G401.6 (cell line): ENCODE results near the gene OSBP2.

ENCODE experiments used
- FAIRE-seq: peaks from 2 replicates; lab custom pipeline; 2012; peaks lifted over from hg19 to GRCh38; lab: Jason Lieb, UNC

Gene OSBP2

DNA sequence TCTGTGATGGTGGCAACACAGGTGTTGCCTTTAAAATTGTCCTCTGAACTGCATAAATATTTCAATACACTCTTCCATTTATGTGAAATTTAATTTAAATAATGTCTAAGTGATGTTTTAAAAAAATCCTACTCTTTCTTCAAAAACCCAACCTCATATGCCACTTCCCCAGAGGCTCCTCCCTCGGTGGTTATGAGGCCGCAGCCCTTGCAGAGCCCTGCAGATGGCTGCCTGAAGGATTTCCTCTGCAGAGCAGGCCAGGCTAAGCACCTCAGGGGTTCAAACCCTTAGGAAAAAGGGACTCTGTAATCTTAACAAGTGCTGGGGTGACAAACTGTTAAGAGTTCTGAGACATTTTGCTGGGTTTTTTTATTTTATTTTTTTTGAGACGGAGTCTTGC, 248.7 kb downstream of the OSBP2 start:
- no peak for FAIRE-seq

DNA sequence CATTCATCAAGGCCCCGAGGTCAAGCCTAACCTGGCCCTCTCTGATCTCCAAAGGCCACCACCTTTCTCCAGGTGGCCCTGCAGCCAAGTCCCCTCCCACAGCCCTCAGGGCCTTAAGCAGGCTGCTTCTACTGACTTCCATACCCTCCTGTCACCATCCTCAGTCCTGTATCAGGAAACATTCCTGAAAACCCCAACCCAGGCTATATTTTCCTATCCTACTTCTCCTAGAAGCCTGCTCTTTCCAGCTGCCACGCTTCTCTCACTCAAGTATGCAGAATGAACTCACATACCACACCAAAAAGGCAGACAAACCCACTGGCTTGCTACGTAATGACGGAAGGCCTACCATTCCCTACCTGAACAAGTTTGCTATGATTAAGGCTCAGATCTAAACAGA, 250.3 kb downstream of the OSBP2 start:
- FAIRE-seq: no peak

DNA sequence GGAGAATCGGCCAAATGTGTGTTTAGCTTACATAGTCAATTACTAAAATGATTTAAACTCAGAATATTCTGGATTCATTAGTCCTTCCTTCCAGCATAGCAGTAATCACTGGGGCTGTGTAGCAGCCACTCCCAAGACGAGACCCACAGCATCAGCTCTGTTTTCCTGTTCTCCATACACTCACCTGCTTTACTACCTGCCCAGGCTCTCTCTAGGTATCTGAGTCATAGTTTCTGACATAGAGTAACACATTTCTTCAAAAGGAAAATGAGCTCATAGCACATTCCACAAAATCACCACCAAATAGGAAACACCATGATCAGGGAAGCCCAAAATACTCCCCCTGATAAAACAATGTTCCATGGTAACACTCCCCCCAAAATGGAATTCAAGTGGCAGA, 251.0 kb downstream of the OSBP2 start:
- FAIRE-seq: no peak

DNA sequence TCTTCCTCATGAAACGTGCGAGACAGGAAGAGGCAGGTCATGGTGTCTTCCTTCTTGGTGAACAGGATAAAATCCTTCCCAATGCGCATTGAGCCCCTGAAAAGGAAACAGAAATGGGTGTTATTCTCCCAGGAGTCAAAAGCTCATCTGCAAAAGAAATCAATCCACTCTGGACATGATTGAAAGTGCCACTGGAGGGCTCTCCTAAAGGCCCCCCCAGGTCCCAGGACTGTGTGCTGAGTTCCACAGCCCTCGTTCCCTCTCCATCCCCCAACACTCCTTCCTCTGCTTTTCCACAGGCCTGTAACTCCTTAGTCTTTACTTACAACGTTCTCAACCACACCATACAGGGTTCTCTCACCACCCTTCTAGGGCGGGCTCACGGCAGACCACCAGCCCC, 251.7 kb downstream of the OSBP2 start:
- no peak for FAIRE-seq

DNA sequence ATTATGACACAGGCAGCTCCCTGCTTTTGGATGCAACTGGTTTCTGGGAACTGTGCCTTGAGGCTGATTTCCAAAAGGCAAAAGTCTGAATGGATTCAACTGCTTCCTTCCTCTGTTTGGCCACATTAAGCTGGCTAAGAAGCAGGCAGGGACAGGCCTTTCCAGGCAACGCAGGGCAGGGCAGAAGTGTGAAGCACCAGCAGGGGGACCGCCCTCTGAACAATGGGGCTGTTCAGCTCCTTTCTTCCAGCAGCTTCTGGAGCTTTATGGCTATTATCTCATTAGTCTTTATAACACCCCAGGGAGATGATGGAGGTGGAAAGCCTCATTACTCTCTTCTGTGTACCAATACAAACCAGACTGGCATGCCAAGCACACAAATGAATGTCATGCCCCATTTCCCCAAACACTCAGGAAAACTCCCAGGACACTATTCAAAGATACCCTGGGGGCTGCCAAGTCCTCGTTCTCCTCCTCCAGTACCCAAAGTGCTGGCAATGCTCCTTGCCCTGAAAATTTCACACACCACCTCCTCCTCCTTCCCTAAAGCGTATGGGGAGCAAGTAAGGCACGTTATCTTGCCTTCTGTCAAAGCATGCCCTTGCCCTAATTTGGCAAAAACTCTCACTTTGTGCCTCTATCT, 252.6 kb downstream of the OSBP2 start:
- FAIRE-seq: no peak

DNA sequence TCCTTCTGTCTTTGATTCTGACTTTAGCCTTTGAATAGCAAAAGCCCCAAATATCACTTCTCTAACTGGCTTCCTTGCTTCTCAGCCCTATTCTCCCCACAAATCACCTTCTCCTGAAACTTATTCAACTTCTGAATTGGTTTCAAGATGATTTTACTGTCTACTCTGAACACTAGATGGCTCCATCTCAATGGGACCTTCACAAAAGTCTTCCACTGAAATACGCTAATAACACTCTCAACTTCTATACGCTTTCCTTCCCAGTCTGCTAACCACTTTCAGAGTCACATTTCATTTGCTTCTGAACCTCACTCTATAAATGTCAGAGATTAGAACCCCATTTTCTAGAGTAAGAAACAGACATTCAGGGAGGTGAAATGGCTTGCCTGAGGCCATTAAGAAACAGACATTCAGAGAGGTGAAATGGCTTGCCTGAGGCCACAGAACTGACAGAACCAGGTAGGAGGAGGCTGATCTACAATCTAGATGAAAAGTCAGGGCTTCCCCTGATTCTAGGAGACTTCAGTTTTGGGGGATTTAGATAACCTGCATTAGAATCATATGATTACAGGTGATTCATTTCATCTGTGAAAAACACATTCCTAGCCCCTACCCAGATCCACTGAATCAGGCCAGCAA, 253.3 kb downstream of the OSBP2 start:
- FAIRE-seq: peak; percentile 90

DNA sequence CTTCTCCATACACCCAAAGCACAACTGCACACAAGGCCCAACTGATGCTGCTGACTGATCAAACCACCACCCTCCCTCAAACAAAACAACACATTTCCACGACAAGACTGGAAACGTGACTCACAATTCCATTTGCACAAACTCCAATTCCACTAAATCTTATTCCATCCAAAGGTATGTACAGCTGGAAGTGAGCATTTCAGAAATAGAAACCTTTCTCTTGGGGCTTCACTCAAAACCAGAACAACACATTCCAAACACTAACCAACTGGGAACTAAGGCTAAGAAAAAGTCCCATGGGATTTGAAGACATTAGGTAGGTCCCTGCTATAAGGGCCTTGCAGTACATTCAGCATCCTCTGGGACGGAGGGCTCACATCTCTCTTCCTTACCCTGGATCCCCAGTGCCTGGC, 254.3 kb downstream of the OSBP2 start:
- no peak for FAIRE-seq

DNA sequence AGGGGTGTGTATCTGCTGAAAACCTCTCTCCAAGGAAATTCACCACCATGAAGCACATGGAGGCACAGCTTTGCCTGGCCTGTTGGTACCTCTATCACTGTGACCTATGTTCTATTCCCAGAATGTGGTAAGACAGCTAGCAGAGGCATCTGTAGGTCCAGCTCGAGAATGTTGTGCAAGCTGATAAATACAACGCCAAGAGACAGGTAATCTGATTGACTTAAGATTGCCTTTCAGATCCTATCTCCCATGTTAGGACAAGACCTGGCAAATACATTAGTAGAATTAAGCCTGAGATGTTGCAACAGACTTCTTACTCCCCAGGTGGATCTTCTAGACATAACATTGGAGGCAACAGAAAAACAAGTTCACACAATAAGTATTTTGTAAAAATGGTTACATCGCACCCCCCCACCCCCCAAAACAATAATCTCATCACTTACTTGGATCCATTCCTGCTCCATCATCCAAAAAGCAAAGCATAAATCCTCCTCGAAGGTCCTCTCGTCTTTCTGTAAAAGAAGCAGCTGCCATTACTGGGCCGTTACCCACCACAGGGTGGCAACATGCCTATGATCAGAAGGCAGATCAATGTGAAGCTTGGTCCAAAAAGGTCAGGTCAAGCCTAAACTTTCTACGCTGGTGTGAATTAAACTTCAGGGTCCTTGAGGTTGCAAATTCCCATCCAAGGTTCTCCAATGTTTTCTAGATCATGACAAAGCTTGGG, 255.4 kb downstream of the OSBP2 start:
- no peak for FAIRE-seq

DNA sequence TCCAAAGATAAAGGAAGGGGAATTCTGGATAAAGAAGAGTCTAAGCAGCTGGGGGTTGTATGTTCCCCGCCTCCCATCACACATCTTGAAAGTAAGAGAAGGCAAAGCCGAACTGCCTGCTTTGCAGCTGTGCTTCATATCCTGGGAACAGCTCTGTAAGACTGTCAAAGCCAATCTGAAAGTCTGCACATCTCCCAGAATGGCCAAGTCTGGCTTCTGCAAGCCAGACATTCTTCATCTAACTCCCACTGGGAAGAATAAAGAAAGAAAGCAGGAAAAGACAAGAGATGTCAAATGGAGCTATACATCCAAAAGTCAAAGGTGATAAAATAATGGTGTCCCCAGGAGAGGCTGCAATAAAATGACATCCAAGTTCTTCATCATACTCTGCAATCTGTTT, 258.5 kb downstream of the OSBP2 start:
- no peak for FAIRE-seq

DNA sequence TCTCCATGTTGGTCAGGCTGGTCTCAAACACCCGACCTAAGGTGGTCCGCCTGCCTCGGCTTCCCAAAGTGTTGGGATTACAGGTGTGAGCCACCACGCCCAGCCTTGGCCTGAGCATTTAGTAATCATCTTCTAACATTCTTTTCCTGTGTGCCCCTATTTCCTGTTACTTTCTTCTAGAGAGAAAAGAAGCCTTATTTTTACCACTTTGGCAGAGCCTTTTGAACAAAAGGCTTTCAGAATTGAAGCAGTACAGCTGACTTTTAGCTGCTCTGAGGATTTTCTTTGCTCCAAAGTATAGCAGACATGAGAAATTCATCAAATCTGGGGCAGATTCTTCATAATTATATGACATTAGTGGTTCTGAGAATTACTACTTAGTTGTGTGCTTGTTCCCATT, 260.5 kb downstream of the OSBP2 start:
- no peak for FAIRE-seq
